Measurements from ENCODE around the gene TRDN.

TRDN gene

DNA sequence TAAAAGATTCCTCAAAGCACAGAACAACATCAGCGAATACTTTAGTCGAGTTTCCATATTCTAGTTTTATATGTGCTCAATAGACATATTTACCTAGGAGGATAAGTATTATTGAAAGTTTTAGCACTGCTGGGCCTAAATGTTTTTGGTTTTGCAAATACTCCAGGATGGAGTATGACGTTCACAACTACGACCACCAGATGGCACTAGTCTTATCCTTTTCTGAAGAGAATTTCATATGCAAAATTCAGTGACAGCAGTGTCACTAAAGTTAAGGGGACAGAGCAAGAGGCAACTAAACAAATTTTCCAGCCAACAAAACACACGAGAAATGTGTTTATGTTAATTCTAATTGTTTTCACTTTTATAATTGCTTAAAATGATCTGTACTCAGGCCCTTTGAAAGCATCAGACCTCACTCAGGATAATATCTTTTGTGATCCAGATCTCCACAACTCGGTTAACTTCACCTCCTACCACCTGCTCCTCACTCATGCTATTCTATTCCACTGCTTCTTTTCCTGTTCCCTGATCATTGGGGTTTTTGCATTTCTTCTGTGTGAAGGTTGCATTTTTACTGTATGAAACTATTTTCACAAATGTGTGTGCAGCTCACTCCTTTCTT, 220.8 kb downstream of the TRDN start:
- no peak for DNase-seq (ENCODE audit: insufficient read length, low spot score)
- no peak for FAIRE-seq
- no peak for TF ChIP-seq POLR2A (IDR thresholded peaks at IDR 0.05; ENCODE audit: low read depth, low read length)

DNA sequence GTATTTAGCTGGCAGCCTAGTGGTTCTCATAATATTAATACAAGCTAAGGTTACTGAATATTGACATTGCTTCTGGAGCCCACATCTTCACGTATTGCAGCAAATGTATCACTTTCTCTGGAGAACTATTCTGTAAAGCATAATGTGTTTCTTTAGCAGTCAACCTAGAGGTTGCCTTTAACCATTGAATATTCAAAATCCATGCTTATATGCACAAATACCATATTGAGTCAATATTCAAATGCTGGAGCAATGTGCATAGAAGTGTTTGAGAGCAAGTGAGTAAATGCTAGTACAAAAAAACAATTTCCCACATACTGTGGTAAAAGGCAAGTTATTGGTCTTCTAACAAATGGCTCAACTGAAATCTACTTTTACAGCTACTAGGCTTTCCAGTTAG, 231.8 kb downstream of the TRDN start:
- FAIRE-seq (no peak), DNase-seq (ENCODE audit: insufficient read length, low spot score) (no peak)
- TF ChIP-seq POLR2A (IDR thresholded peaks at IDR 0.05; ENCODE audit: low read depth, low read length): no peak

DNA sequence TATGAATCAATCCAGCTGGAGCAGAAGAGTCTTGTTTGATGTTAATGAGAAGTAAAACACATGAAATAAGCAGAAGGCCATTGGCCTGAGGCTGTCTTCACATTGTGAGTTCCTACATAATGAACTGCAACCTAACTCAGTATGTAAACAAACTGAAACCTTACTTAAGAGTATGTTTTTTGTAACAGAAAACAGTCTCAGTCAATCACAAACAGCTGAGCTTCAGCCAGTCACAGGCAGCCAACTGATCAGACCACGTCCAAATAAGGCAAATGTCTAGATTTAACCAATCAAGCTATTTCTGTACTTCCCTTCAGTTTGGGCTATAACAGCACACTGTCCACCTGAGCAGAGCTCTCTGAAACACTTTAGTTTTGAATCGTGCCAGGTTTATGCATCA, 234.7 kb downstream of the TRDN start:
- TF ChIP-seq POLR2A (IDR thresholded peaks at IDR 0.05; ENCODE audit: low read depth, low read length): no peak
- FAIRE-seq: no peak
- DNase-seq (ENCODE audit: insufficient read length, low spot score): no peak

GRCh38 chr6:123398072-123398471, 238.7 kb downstream of the TRDN start:
- DNase-seq (ENCODE audit: insufficient read length, low spot score): no peak
- no peak for FAIRE-seq
- TF ChIP-seq POLR2A (IDR thresholded peaks at IDR 0.05; ENCODE audit: low read depth, low read length): no peak

GRCh38 chr6:123393331-123393730, 243.4 kb downstream of the TRDN start:
- FAIRE-seq (no peak), DNase-seq (ENCODE audit: insufficient read length, low spot score) (no peak)
- no peak for TF ChIP-seq POLR2A (IDR thresholded peaks at IDR 0.05; ENCODE audit: low read depth, low read length)

GRCh38 chr6:123383718-123384117, 253.0 kb downstream of the TRDN start:
- FAIRE-seq: no peak
- no peak for DNase-seq (ENCODE audit: insufficient read length, low spot score)
- no peak for TF ChIP-seq POLR2A (IDR thresholded peaks at IDR 0.05; ENCODE audit: low read depth, low read length)

DNA sequence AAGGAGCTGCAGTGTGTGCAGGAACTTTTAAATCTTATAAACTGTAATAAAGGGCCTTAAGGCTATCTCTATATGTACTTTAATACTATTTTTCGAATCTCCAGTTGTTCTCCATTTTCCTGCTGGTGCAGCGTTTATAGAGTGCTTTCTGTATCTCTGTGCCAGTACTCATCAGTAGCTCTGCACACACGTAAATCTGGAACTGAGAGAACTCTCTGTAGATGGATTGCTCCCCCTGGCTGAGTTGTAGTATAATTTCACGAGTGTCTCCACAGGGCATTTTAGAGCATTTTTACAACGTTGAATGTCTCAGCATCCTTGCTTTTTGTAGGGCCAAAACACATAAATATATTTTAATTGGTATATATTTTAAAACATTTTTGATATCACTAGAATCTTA, 256.5 kb downstream of the TRDN start:
- TF ChIP-seq POLR2A (IDR thresholded peaks at IDR 0.05; ENCODE audit: low read depth, low read length): no peak
- DNase-seq (ENCODE audit: insufficient read length, low spot score) (no peak), FAIRE-seq (no peak)

DNA sequence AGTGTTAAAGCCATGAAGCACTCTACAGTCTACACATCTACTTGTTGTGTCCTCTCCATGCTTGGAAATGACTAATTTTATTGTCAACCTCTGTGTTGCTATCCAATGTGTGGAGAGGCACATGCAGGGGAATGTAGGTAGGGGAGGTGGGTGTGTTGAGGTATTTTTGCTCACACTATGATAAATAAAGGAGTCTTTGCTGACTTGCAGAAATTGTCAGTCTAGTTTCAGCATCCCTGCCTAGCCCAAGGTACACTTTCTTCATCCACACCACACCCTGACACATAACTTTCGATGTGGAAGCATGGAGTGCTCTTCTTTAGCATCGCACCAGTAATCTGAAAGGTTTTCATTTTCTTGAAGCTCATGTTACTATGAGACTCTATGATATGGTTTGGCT, 264.0 kb downstream of the TRDN start:
- no peak for FAIRE-seq
- no peak for DNase-seq (ENCODE audit: insufficient read length, low spot score)
- no peak for TF ChIP-seq POLR2A (IDR thresholded peaks at IDR 0.05; ENCODE audit: low read depth, low read length)

- no peak for FAIRE-seq
- TF ChIP-seq POLR2A (IDR thresholded peaks at IDR 0.05; ENCODE audit: low read depth, low read length): no peak
- no peak for DNase-seq (ENCODE audit: insufficient read length, low spot score)
These were observed 272.8 kb downstream of the TRDN start for GRCh38 chr6:123363912-123364311.

GRCh38 chr6:123360359-123360758, 276.4 kb downstream of the TRDN start:
- no peak for TF ChIP-seq POLR2A (IDR thresholded peaks at IDR 0.05; ENCODE audit: low read depth, low read length)
- DNase-seq (ENCODE audit: insufficient read length, low spot score) (no peak), FAIRE-seq (no peak)

- FAIRE-seq (no peak), DNase-seq (ENCODE audit: insufficient read length, low spot score) (no peak)
- TF ChIP-seq POLR2A (IDR thresholded peaks at IDR 0.05; ENCODE audit: low read depth, low read length): no peak
These were observed 284.0 kb downstream of the TRDN start for GRCh38 chr6:123352705-123353104.

GRCh38 chr6:123352279-123352678, 284.5 kb downstream of the TRDN start:
- no peak for TF ChIP-seq POLR2A (IDR thresholded peaks at IDR 0.05; ENCODE audit: low read depth, low read length)
- FAIRE-seq (no peak), DNase-seq (ENCODE audit: insufficient read length, low spot score) (no peak)

DNA sequence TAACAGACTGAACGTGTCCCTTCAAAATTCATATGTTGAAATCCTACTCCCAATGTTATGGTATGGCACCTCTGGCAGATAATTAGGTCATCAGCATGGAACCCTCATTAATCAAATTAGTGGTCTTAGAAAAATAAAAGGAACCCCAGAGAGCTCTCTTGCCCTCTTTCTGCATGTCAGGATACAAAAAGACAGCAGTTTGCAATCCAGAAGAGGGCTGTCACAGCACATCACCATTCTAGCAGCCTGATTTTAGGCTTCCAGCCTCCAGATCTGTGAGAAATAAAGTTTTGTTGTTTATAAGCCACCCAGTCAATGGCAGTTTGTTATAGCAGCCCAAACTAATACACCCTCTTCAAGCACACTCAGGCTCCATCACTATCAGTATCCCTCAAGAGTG, 292.9 kb downstream of the TRDN start:
- DNase-seq (ENCODE audit: insufficient read length, low spot score) (no peak), FAIRE-seq (no peak)
- no peak for TF ChIP-seq POLR2A (IDR thresholded peaks at IDR 0.05; ENCODE audit: low read depth, low read length)

DNA sequence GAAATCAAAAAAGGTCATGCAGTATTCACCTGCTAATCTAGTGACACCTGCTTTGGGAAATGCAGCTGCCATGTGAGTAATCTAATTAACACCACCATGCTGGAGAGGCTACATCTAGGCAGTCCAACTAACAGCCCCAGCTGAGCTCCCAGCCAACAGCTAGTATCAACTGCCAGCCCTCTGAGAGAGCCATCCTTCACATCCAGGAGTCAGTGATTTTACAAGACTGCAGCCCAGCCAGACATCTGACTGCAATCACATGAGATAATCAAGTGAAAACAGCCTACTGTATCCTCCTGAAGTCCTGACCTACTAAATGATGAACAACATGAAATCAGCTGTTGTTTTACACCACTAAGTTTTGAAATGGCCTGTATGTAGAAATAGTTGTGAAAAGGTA, 298.4 kb downstream of the TRDN start:
- DNase-seq (ENCODE audit: insufficient read length, low spot score): no peak
- TF ChIP-seq POLR2A (IDR thresholded peaks at IDR 0.05; ENCODE audit: low read depth, low read length): no peak
- FAIRE-seq: no peak

DNA sequence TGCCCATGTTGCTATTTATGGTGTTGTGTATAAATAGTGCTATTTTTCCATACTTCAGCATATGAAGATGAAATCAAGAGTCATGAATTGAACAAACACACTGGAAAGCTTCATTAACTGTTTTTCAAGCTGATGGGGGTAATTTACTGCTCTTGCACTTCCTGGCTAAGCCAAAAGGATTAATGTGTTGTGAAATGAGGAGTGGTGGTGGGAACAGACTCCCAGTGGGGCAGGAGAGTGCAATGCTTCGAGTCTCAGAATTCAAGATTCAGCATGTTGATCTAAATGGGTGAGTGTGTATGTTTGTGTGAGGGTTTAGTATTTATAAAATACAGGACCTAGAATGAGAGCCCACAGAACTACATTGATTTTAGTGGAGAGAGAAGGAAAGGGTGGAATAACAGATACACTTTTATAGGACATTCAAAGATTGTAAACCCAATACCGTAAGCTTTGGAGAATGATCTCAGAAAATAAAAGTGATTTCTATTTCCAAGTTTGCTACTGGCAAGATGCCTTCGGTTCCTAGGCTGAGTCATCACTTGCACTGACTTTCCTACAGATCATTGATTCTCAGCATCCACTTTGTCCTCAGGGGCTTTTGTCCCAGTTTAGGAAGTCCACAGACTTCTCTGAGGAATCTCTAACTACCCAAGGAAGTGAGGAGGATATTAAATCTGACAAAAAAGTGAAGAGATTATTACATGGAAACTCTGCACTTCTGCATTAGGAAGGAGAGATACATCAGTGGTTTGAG, 303.6 kb downstream of the TRDN start:
- no peak for FAIRE-seq
- DNase-seq (ENCODE audit: insufficient read length, low spot score): no peak
- TF ChIP-seq POLR2A (IDR thresholded peaks at IDR 0.05; ENCODE audit: low read depth, low read length): no peak

Data from H54 (cell line).